ENCODE data around the gene OR2V2.
A peak's percentile ranks its signal among the peaks of the same experiment; 100 is the strongest.
"Not testable (repeated sequence)": the region's sequence is repeated elsewhere in the genome, so short reads cannot be mapped to it uniquely, and the experiment has no call there.

The OR2V2 gene

GRCh38 chr5:181114844-181115778 is 32.3 kb upstream of the OR2V2 start:
- DNase-seq, result no peak

GRCh38 chr5:181118369-181118768 is 29.0 kb upstream of the OR2V2 start:
- no peak for DNase-seq

- DNase-seq, result no peak
These were observed 28.3 kb upstream of the OR2V2 start for GRCh38 chr5:181119105-181119504.

- DNase-seq, result no peak
These were observed 27.1 kb upstream of the OR2V2 start for GRCh38 chr5:181120306-181120705.

- no peak for DNase-seq
These were observed 26.6 kb upstream of the OR2V2 start for GRCh38 chr5:181120761-181121160.

GRCh38 chr5:181121675-181122561 is 25.5 kb upstream of the OR2V2 start:
- DNase-seq, result no peak

GRCh38 chr5:181124526-181124925 is 22.9 kb upstream of the OR2V2 start:
- DNase-seq, result no peak

GRCh38 chr5:181126841-181127240 is 20.5 kb upstream of the OR2V2 start:
- no peak for DNase-seq

GRCh38 chr5:181127456-181127855 is 19.9 kb upstream of the OR2V2 start:
- DNase-seq, result no peak

- no peak for DNase-seq
These were observed 19.3 kb upstream of the OR2V2 start for GRCh38 chr5:181127907-181128626.

- DNase-seq, result no peak
These were observed 17.8 kb upstream of the OR2V2 start for GRCh38 chr5:181129601-181130000.

- DNase-seq, result not testable (repeated sequence)
These were observed 17.3 kb upstream of the OR2V2 start for GRCh38 chr5:181130081-181130480.

GRCh38 chr5:181130832-181131496 is 16.4 kb upstream of the OR2V2 start, which contains the start of gene OR2V1:
TSS of gene OR2V1 (minus strand) at chr5:181131169. CDS start at chr5:181125304, 5,865 bp downstream.
- DNase-seq, result no peak

- DNase-seq, result no peak
These were observed 15.9 kb upstream of the OR2V2 start for GRCh38 chr5:181131514-181131913.

- DNase-seq, result no peak
These were observed 14.3 kb upstream of the OR2V2 start for GRCh38 chr5:181133083-181133482.

GRCh38 chr5:181133610-181134231 is 13.7 kb upstream of the OR2V2 start:
- DNase-seq, result peak in 5 of 56 donors; percentile 1 to 29 (median 10)

- no peak for DNase-seq
These were observed 13.1 kb upstream of the OR2V2 start for GRCh38 chr5:181134259-181134658.

- DNase-seq, result no peak
These were observed 10.9 kb upstream of the OR2V2 start for GRCh38 chr5:181136361-181136955.

- no peak for DNase-seq
These were observed 9.1 kb upstream of the OR2V2 start for GRCh38 chr5:181138258-181138657.

- no peak for DNase-seq
These were observed 6.6 kb upstream of the OR2V2 start for GRCh38 chr5:181140766-181141165.
